Suprapubic skin (tissue), 4 donors: ENCODE measurements around the gene NFIC. TPM values are rescaled to one million over a fixed set of nuclear protein-coding genes. Genes with fewer than 3 reads are reported as not detected.

Experiments
- DNase-seq, 2 donors: peaks; one replicate each; pipeline ENCODE4 v3.0.0-alpha.2; 2019; ENCODE audit warnings: low spot score in 2 of 2
- H3K27ac ChIP-seq: fragments of 200-600 bp; sonication (generic); one replicate; pipeline ENCODE4 v1.5.1; 2019
- H3K27me3 ChIP-seq: fragments of 200-600 bp; sonication (generic); one replicate; pipeline ENCODE4 v1.5.1; 2019
- H3K36me3 ChIP-seq: fragments of 200-600 bp; sonication (generic); one replicate; pipeline ENCODE4 v1.5.1; 2019
- H3K4me1 ChIP-seq: fragments of 200-600 bp; sonication (generic); one replicate; pipeline ENCODE4 v1.5.1; 2019
- H3K4me3 ChIP-seq: fragments of 200-600 bp; sonication (generic); one replicate; pipeline ENCODE4 v1.5.1; 2019; ENCODE audit warnings: mild to moderate bottlenecking
- H3K9me3 ChIP-seq: fragments of 200-600 bp; sonication (generic); one replicate; pipeline ENCODE4 v1.5.1; 2019
- CTCF ChIP-seq, 2 donors: fragments of 200-600 bp in 1 of 2; fragments of 450-650 bp in 1 of 2; sonication (generic) in 1 of 2; IDR thresholded peaks; one replicate each; pipeline ENCODE4 v1.5.1; 2016 to 2019; ENCODE audit warnings: antibody characterized with exemption in 2 of 2, mild to moderate bottlenecking in 1 of 2, moderate library complexity in 1 of 2
- EP300 ChIP-seq: sonication (generic); formaldehyde crosslinking; IDR thresholded peaks from one replicate; pipeline ENCODE4 v1.6.1; 2017; ENCODE audit warnings: antibody characterized with exemption
- POLR2A ChIP-seq, 2 donors: fragments of 450-650 bp; IDR thresholded peaks; one replicate each; pipeline ENCODE4 v1.6.1; 2017; ENCODE audit warnings: antibody characterized with exemption in 2 of 2, mild to moderate bottlenecking in 2 of 2, moderate library complexity in 2 of 2
- POLR2AphosphoS5 ChIP-seq, 3 donors: sonication (generic); formaldehyde crosslinking; IDR thresholded peaks; one replicate each; pipeline ENCODE4 v1.6.1; 2017; ENCODE audit warnings: antibody characterized with exemption in 3 of 3
- WGBS: methylation state at CpG from one replicate; pipeline ENCODE4 v1.1.5; 2018; 5-methylcytosine and 5-hydroxymethylcytosine counted together
- total RNA-seq, 4 donors: library from RNA; depleted of rRNA; stranded (reverse); fragments of >200 nt; gene quantifications; one replicate each; pipeline ENCODE4 v1.1.0, GENCODE V29; 2016

The NFIC gene
- total RNA-seq, 4 donors from 2014 or later = 135 to 234 (median 194) TPM

GRCh38 chr19:3367628-3368440 is 1.5 kb downstream of the NFIC start:
- no peak for DNase-seq
- no peaks in the 10 kb centered on the region for H3K9me3 ChIP-seq
- 7% methylated on average over 9 of the region's 24 CpGs for WGBS
- no peaks in the 10 kb centered on the region for H3K27me3 ChIP-seq
- no peak for TF ChIP-seq CTCF (IDR thresholded peaks at IDR 0.05)
- TF ChIP-seq POLR2A (IDR thresholded peaks at IDR 0.05) = no peak
- TF ChIP-seq EP300 = no peak
- peak overlapping the region; percentile 72 for H3K4me3 ChIP-seq
- H3K27ac ChIP-seq = peak overlapping the region; percentile 95
- H3K4me1 ChIP-seq = peaks cover 74% of the 10 kb centered on the region
- H3K36me3 ChIP-seq = no peaks in the 10 kb centered on the region

- Histone ChIP-seq H3K4me1 (peaks cover 79% of the 10 kb centered on the region), H3K27ac (peak overlapping the region; percentile 95), H3K27me3 (no peaks in the 10 kb centered on the region), H3K4me3 (peak overlapping the region; percentile 72), H3K36me3 (no peaks in the 10 kb centered on the region), H3K9me3 (no peaks in the 10 kb centered on the region)
- TF ChIP-seq POLR2AphosphoS5 (IDR thresholded peaks at IDR 0.05) (no peak), POLR2A (IDR thresholded peaks at IDR 0.05) (no peak), EP300 (no peak), CTCF (IDR thresholded peaks at IDR 0.05) (no peak)
- no peak for DNase-seq
- 12% methylated on average over 5 of the region's 5 CpGs for WGBS
These were observed 2.0 kb downstream of the NFIC start for GRCh38 chr19:3368441-3368795.

GRCh38 chr19:3368848-3369336 is 2.5 kb downstream of the NFIC start:
- Histone ChIP-seq H3K27ac (peak overlapping the region; percentile 95), H3K4me1 (peaks cover 80% of the 10 kb centered on the region), H3K27me3 (no peaks in the 10 kb centered on the region), H3K9me3 (no peaks in the 10 kb centered on the region), H3K4me3 (peak overlapping the region; percentile 72), H3K36me3 (no peaks in the 10 kb centered on the region)
- no peak for DNase-seq
- WGBS = 22% methylated on average over 4 of the region's 4 CpGs
- no peak for TF ChIP-seq EP300
- TF ChIP-seq CTCF (IDR thresholded peaks at IDR 0.05) = no peak
- TF ChIP-seq POLR2A (IDR thresholded peaks at IDR 0.05) = no peak
- no peak for TF ChIP-seq POLR2AphosphoS5 (IDR thresholded peaks at IDR 0.05)

- Histone ChIP-seq H3K4me1 (peaks cover 79% of the 10 kb centered on the region), H3K4me3 (peak overlapping the region; percentile 72), H3K27me3 (no peaks in the 10 kb centered on the region), H3K27ac (peak overlapping the region; percentile 95), H3K9me3 (no peaks in the 10 kb centered on the region), H3K36me3 (no peaks in the 10 kb centered on the region)
- WGBS = 17% methylated on average over 36 of the region's 42 CpGs
- no peak for DNase-seq
- TF ChIP-seq POLR2AphosphoS5 (IDR thresholded peaks at IDR 0.05) = no peak
- no peak for TF ChIP-seq POLR2A (IDR thresholded peaks at IDR 0.05)
- no peak for TF ChIP-seq CTCF (IDR thresholded peaks at IDR 0.05)
- TF ChIP-seq EP300 = no peak
These were observed 3.2 kb downstream of the NFIC start for GRCh38 chr19:3369337-3370213.

- WGBS = 21% methylated on average over 14 of the region's 14 CpGs
- DNase-seq = no peak
- no peaks in the 10 kb centered on the region for H3K9me3 ChIP-seq
- H3K27ac ChIP-seq = peak overlapping the region; percentile 95
- no peaks in the 10 kb centered on the region for H3K27me3 ChIP-seq
- peak overlapping the region; percentile 72 for H3K4me3 ChIP-seq
- TF ChIP-seq POLR2A (IDR thresholded peaks at IDR 0.05) = no peak
- no peaks in the 10 kb centered on the region for H3K36me3 ChIP-seq
- H3K4me1 ChIP-seq = peaks cover 79% of the 10 kb centered on the region
These were observed 3.9 kb downstream of the NFIC start for GRCh38 chr19:3370214-3370720.
